ENCODE measurements around the gene ORC5. TPM values are rescaled to one million over a fixed set of nuclear protein-coding genes. Genes with fewer than 3 reads are reported as not detected.

ORC5 gene
- total and polyA plus RNA-seq, 9 donors: 11.9 to 21.5 (median 16.1) TPM

GRCh38 chr7:104228442-104228841 is 20.6 kb upstream of the ORC5 start:
- DNase-seq: no peak
- H3K4me1 ChIP-seq (ENCODE audit: insufficient read depth): no peaks in the 10 kb centered on the region
- no peaks in the 10 kb centered on the region for H3K9me3 ChIP-seq
- H3K36me3 ChIP-seq: no peaks in the 10 kb centered on the region
- H3K27me3 ChIP-seq: no peaks in the 10 kb centered on the region
- 59 to 65% (median 65%) methylated on average over 2 of the region's 2 CpGs for WGBS, 3 donors
- intact Hi-C loops (cut with DNase I): no loop called here
- no peak overlapping the region for H3K4me3 ChIP-seq
- TF ChIP-seq CTCF (IDR thresholded peaks at IDR 0.05) (no peak), EP300 (IDR thresholded peaks at IDR 0.05) (no peak), POLR2A (IDR thresholded peaks at IDR 0.05) (no peak)
- H3K27ac ChIP-seq: no peak overlapping the region

GRCh38 chr7:104225451-104225850 is 17.6 kb upstream of the ORC5 start:
- intact Hi-C loops (cut with DNase I): no loop called here
- no peak overlapping the region for H3K4me3 ChIP-seq

GRCh38 chr7:104217620-104218019 is 9.8 kb upstream of the ORC5 start:
- no peaks in the 10 kb centered on the region for H3K27me3 ChIP-seq
- TF ChIP-seq CTCF (IDR thresholded peaks at IDR 0.05) (no peak), EP300 (IDR thresholded peaks at IDR 0.05) (no peak), POLR2A (IDR thresholded peaks at IDR 0.05) (no peak)
- intact Hi-C loops (cut with DNase I): no loop called here
- H3K36me3 ChIP-seq: no peaks in the 10 kb centered on the region
- no peak overlapping the region for H3K27ac ChIP-seq
- WGBS, 3 donors: 46 to 71% (median 60%) methylated on average over 4 of the region's 4 CpGs
- no peak overlapping the region for H3K4me3 ChIP-seq
- H3K9me3 ChIP-seq: no peaks in the 10 kb centered on the region
- no peaks in the 10 kb centered on the region for H3K4me1 ChIP-seq (ENCODE audit: insufficient read depth)
- no peak for DNase-seq

More at GRCh38 chr7:104225451-104225850, 17.6 kb upstream of the ORC5 start:
- Histone ChIP-seq H3K27ac (no peak overlapping the region), H3K9me3 (no peaks in the 10 kb centered on the region), H3K4me1 (ENCODE audit: insufficient read depth) (no peaks in the 10 kb centered on the region), H3K36me3 (no peaks in the 10 kb centered on the region), H3K27me3 (no peaks in the 10 kb centered on the region)
- 63 to 65% (median 64%) methylated on average over 1 of the region's 1 CpG for WGBS, 3 donors
- TF ChIP-seq EP300 (IDR thresholded peaks at IDR 0.05) (no peak), POLR2A (IDR thresholded peaks at IDR 0.05) (no peak), CTCF (IDR thresholded peaks at IDR 0.05) (no peak)
- no peak for DNase-seq

- intact Hi-C loops (cut with DNase I): no loop called here
These were observed 1.2 kb upstream of the ORC5 start for GRCh38 chr7:104209063-104209462.

More at GRCh38 chr7:104209063-104209462, 1.2 kb upstream of the ORC5 start:
- Histone ChIP-seq H3K36me3 (no peaks in the 10 kb centered on the region), H3K27ac (no peak overlapping the region), H3K27me3 (no peaks in the 10 kb centered on the region), H3K4me3 (no peak overlapping the region), H3K9me3 (no peaks in the 10 kb centered on the region), H3K4me1 (ENCODE audit: insufficient read depth) (peaks cover 6% of the 10 kb centered on the region)
- no peak for DNase-seq
- TF ChIP-seq POLR2A (IDR thresholded peaks at IDR 0.05) (no peak), EP300 (IDR thresholded peaks at IDR 0.05) (no peak), CTCF (IDR thresholded peaks at IDR 0.05) (no peak)
- 71 to 91% (median 75%) methylated on average over 4 of the region's 4 CpGs for WGBS, 3 donors

Measured in ovary (tissue), 9 donors.